ENCODE results near the gene FOXL3.

Gene FOXL3

DNA sequence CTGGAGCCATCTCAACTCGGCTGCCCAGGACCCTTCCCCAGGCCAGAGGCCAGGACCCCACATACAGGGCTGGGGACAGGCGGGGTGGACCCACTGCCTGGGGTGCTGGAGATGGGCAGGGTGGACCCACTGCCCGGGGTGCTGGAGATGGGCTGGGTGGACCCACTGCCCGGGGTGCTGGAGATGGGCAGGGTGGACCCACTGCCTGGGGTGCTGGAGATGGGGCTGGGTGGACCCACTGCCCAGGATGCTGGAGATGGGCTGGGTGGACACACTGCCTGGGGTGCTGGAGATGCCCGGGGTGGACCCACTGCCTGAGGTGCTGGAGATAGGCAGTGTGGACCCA, 32.4 kb upstream of the FOXL3 start (continued):
- TF ChIP-seq GLI2 (tag by site-specific recombination; IDR thresholded peaks at IDR 0.05; ENCODE audit: borderline replicate concordance, low read depth) = no peak
- TF ChIP-seq SCRT2 (tag by site-specific recombination; IDR thresholded peaks at IDR 0.05) = no peak
- no peak for TF ChIP-seq REPIN1 (tag by site-specific recombination; IDR thresholded peaks at IDR 0.05; ENCODE audit: low read depth)
- TF ChIP-seq, protein P1, sequence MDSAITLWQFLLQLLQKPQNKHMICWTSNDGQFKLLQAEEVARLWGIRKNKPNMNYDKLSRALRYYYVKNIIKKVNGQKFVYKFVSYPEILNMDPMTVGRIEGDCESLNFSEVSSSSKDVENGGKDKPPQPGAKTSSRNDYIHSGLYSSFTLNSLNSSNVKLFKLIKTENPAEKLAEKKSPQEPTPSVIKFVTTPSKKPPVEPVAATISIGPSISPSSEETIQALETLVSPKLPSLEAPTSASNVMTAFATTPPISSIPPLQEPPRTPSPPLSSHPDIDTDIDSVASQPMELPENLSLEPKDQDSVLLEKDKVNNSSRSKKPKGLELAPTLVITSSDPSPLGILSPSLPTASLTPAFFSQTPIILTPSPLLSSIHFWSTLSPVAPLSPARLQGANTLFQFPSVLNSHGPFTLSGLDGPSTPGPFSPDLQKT (IDR thresholded peaks at IDR 0.05; ENCODE audit: borderline replicate concordance, low read depth, low read length) = no peak

GRCh38 chr7:258476-259190, 31.3 kb upstream of the FOXL3 start:
- POLR2A ChIA-PET = no interaction called here
- Histone ChIP-seq H3K4me3 (ENCODE audit: low read depth, low read length) (no peak overlapping the region), H3K36me3 (ENCODE audit: control insufficient read depth in 2 of 2, insufficient read depth in 1 of 2, low read length in 2 of 2) (peaks cover 3 to 24% of the 10 kb centered on the region in 2 experiments; a peak in 2 of 3 replicates), H3K4me1 (ENCODE audit: control insufficient read depth, insufficient read depth, low read length) (no peaks in the 10 kb centered on the region), H3K27ac (ENCODE audit: extremely low read depth, low read depth, low read length) (no peak overlapping the region), H3K9me3 (ENCODE audit: control insufficient read depth, insufficient read depth, low read depth, low read length) (no peaks in the 10 kb centered on the region; the same call in 1 of the 2 replicates)
- CTCF ChIA-PET = no interaction called here
- TF ChIP-seq ZBTB44 (tag by site-specific recombination; IDR thresholded peaks at IDR 0.05) = no peak
- no peak for TF ChIP-seq WT1 (tag by site-specific recombination; IDR thresholded peaks at IDR 0.05)
- TF ChIP-seq, protein P2, sequence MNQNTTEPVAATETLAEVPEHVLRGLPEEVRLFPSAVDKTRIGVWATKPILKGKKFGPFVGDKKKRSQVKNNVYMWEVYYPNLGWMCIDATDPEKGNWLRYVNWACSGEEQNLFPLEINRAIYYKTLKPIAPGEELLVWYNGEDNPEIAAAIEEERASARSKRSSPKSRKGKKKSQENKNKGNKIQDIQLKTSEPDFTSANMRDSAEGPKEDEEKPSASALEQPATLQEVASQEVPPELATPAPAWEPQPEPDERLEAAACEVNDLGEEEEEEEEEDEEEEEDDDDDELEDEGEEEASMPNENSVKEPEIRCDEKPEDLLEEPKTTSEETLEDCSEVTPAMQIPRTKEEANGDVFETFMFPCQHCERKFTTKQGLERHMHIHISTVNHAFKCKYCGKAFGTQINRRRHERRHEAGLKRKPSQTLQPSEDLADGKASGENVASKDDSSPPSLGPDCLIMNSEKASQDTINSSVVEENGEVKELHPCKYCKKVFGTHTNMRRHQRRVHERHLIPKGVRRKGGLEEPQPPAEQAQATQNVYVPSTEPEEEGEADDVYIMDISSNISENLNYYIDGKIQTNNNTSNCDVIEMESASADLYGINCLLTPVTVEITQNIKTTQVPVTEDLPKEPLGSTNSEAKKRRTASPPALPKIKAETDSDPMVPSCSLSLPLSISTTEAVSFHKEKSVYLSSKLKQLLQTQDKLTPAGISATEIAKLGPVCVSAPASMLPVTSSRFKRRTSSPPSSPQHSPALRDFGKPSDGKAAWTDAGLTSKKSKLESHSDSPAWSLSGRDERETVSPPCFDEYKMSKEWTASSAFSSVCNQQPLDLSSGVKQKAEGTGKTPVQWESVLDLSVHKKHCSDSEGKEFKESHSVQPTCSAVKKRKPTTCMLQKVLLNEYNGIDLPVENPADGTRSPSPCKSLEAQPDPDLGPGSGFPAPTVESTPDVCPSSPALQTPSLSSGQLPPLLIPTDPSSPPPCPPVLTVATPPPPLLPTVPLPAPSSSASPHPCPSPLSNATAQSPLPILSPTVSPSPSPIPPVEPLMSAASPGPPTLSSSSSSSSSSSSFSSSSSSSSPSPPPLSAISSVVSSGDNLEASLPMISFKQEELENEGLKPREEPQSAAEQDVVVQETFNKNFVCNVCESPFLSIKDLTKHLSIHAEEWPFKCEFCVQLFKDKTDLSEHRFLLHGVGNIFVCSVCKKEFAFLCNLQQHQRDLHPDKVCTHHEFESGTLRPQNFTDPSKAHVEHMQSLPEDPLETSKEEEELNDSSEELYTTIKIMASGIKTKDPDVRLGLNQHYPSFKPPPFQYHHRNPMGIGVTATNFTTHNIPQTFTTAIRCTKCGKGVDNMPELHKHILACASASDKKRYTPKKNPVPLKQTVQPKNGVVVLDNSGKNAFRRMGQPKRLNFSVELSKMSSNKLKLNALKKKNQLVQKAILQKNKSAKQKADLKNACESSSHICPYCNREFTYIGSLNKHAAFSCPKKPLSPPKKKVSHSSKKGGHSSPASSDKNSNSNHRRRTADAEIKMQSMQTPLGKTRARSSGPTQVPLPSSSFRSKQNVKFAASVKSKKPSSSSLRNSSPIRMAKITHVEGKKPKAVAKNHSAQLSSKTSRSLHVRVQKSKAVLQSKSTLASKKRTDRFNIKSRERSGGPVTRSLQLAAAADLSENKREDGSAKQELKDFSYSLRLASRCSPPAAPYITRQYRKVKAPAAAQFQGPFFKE (tag by site-specific recombination; IDR thresholded peaks at IDR 0.05; ENCODE audit: borderline replicate concordance) = no peak
- TF ChIP-seq ZNF398 (tag by site-specific recombination; IDR thresholded peaks at IDR 0.05) = no peak
- no peak for TF ChIP-seq ZNF37A (tag by site-specific recombination; IDR thresholded peaks at IDR 0.05)
- no peak for TF ChIP-seq GLIS1 (tag by site-specific recombination; IDR thresholded peaks at IDR 0.05)
- no peak for TF ChIP-seq ZNF280D (tag by site-specific recombination; IDR thresholded peaks at IDR 0.05)
- TF ChIP-seq ZNF146 (tag by site-specific recombination; IDR thresholded peaks at IDR 0.05) = no peak
- TF ChIP-seq GLI2 (tag by site-specific recombination; IDR thresholded peaks at IDR 0.05; ENCODE audit: borderline replicate concordance, low read depth) = no peak
- no peak for TF ChIP-seq ZSCAN23 (tag by site-specific recombination; IDR thresholded peaks at IDR 0.05)
- no peak for TF ChIP-seq PRDM4 (tag by site-specific recombination; IDR thresholded peaks at IDR 0.05)
- TF ChIP-seq KLF8 (tag by site-specific recombination; IDR thresholded peaks at IDR 0.05) = no peak
- no peak for TF ChIP-seq ZNF654 (tag by site-specific recombination; IDR thresholded peaks at IDR 0.05; ENCODE audit: low read depth)
- TF ChIP-seq MZF1 (tag by site-specific recombination; IDR thresholded peaks at IDR 0.05; ENCODE audit: borderline replicate concordance) = no peak
